ENCODE data around the gene RSRC1. TPM values are rescaled to one million over a fixed set of nuclear protein-coding genes. Genes with fewer than 3 reads are reported as not detected.

The RSRC1 gene
- total RNA-seq, 1 donor from 2014 or later, result 38.9 TPM

- no peak for DNase-seq (ENCODE audit: low read depth, low spot score)
Observed at GRCh38 chr3:158572766-158573060, 462.8 kb downstream of the RSRC1 start.

GRCh38 chr3:158573714-158574113 is 463.8 kb downstream of the RSRC1 start:
- no peak for DNase-seq (ENCODE audit: low read depth, low spot score)

- DNase-seq (ENCODE audit: low read depth, low spot score), result no peak
Observed at GRCh38 chr3:158574646-158575045, 464.8 kb downstream of the RSRC1 start.

GRCh38 chr3:158590223-158590622 is 480.3 kb downstream of the RSRC1 start:
- no peak for DNase-seq (ENCODE audit: low read depth, low spot score)

Other genes starting within 250 kb of the RSRC1 start
- 0.04 and 0.07 TPM in 2 replicates for gene SHOX2, start 3.7 kb upstream of the RSRC1 start, total RNA-seq